ENCODE results near the gene GPRC5C.

GRCh38 chr17:74402048-74402447, 29.8 kb upstream of the GPRC5C start:
- TF ChIP-seq, protein P1, sequence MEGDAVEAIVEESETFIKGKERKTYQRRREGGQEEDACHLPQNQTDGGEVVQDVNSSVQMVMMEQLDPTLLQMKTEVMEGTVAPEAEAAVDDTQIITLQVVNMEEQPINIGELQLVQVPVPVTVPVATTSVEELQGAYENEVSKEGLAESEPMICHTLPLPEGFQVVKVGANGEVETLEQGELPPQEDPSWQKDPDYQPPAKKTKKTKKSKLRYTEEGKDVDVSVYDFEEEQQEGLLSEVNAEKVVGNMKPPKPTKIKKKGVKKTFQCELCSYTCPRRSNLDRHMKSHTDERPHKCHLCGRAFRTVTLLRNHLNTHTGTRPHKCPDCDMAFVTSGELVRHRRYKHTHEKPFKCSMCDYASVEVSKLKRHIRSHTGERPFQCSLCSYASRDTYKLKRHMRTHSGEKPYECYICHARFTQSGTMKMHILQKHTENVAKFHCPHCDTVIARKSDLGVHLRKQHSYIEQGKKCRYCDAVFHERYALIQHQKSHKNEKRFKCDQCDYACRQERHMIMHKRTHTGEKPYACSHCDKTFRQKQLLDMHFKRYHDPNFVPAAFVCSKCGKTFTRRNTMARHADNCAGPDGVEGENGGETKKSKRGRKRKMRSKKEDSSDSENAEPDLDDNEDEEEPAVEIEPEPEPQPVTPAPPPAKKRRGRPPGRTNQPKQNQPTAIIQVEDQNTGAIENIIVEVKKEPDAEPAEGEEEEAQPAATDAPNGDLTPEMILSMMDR (IDR thresholded peaks at IDR 0.05), result no peak
- no peak for TF ChIP-seq POLR2A (IDR thresholded peaks at IDR 0.05)
